AG09309 (cell line): Measurements from ENCODE around the gene ABHD12B.

Experiments
- DNase-seq: peaks from one replicate; pipeline ENCODE4 v3.0.0-alpha.2; 2010; ENCODE audit warnings: low read depth
- H3K4me3 ChIP-seq: 2 replicates; pipeline ENCODE4 v1.5.1; 2011; ENCODE audit warnings: mild to moderate bottlenecking, low read depth, low read length, moderate library complexity; ENCODE audit not compliant: control insufficient read depth
- CTCF ChIP-seq: IDR thresholded peaks from 2 replicates; pipeline ENCODE4 v1.5.1; 2011; ENCODE audit warnings: mild to moderate bottlenecking, low read depth, low read length, inconsistent platforms; ENCODE audit not compliant: insufficient read depth, control insufficient read depth; ENCODE audit errors: missing control alignments

The ABHD12B gene

GRCh38 chr14:50922803-50923202, 51.0 kb downstream of the ABHD12B start:
- no peak for DNase-seq
- TF ChIP-seq CTCF, result no peak
- H3K4me3 ChIP-seq, result no peak overlapping the region

GRCh38 chr14:50924236-50924635, 52.4 kb downstream of the ABHD12B start:
- no peak for TF ChIP-seq CTCF
- H3K4me3 ChIP-seq, result no peak overlapping the region
- no peak for DNase-seq

GRCh38 chr14:50924843-50925242, 53.0 kb downstream of the ABHD12B start:
- no peak for TF ChIP-seq CTCF
- no peak overlapping the region for H3K4me3 ChIP-seq
- DNase-seq, result no peak

GRCh38 chr14:50926851-50927386, 55.1 kb downstream of the ABHD12B start:
- DNase-seq, result no peak
- H3K4me3 ChIP-seq, result no peak overlapping the region
- no peak for TF ChIP-seq CTCF

GRCh38 chr14:50928002-50928635, 56.3 kb downstream of the ABHD12B start:
- peak; percentile 97 for DNase-seq

GRCh38 chr14:50929506-50929905, 57.7 kb downstream of the ABHD12B start:
- TF ChIP-seq CTCF, result no peak
- DNase-seq, result no peak
- H3K4me3 ChIP-seq, result no peak overlapping the region

More at GRCh38 chr14:50928002-50928635, 56.3 kb downstream of the ABHD12B start:
- no peak overlapping the region for H3K4me3 ChIP-seq
- TF ChIP-seq CTCF, result no peak
